Mammary epithelial cell (primary cell): ENCODE measurements around the gene COG5.

Experiments
- EZH2 ChIP-seq: IDR thresholded peaks from 2 replicates; pipeline ENCODE4 v1.6.1; 2012; ENCODE audit warnings: low read length, inconsistent platforms, borderline replicate concordance
- TF ChIP-seq, protein P1 (sequence below), 2 donors: IDR thresholded peaks in 1 of 2; conservative IDR thresholded peaks in 1 of 2; 2 replicates each; pipeline ENCODE4 v1.5.1; 2011 to 2012; ENCODE audit warnings: inconsistent platforms in 2 of 2, low read length in 2 of 2, mild to moderate bottlenecking in 2 of 2, control low read depth in 1 of 2, low read depth in 1 of 2; ENCODE audit not compliant: insufficient read depth in 1 of 2; ENCODE audit errors: extremely low read depth in 1 of 2

- TF ChIP-seq, protein P1, sequence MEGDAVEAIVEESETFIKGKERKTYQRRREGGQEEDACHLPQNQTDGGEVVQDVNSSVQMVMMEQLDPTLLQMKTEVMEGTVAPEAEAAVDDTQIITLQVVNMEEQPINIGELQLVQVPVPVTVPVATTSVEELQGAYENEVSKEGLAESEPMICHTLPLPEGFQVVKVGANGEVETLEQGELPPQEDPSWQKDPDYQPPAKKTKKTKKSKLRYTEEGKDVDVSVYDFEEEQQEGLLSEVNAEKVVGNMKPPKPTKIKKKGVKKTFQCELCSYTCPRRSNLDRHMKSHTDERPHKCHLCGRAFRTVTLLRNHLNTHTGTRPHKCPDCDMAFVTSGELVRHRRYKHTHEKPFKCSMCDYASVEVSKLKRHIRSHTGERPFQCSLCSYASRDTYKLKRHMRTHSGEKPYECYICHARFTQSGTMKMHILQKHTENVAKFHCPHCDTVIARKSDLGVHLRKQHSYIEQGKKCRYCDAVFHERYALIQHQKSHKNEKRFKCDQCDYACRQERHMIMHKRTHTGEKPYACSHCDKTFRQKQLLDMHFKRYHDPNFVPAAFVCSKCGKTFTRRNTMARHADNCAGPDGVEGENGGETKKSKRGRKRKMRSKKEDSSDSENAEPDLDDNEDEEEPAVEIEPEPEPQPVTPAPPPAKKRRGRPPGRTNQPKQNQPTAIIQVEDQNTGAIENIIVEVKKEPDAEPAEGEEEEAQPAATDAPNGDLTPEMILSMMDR (conservative IDR thresholded peaks at IDR 0.05 in 1 of 2, IDR thresholded peaks at IDR 0.05 in 1 of 2; ENCODE audit: extremely low read depth in 1 of 2, insufficient read depth in 1 of 2, low read depth in 1 of 2, low read length in 2 of 2) = no peak
- no peak for TF ChIP-seq EZH2
Observed at GRCh38 chr7:107274506-107274905, 289.2 kb downstream of the COG5 start.
